Suppressor macrophage treated with lipopolysaccharide for 1 hour (primary cell): ENCODE data around the gene MFF.

ENCODE experiments used
- DNase-seq, 3 donors: peaks; one replicate each; pipeline ENCODE4 v3.0.0-alpha.2; 2020 to 2022

MFF gene

GRCh38 chr2:227324995-227325838 is at the start of gene MFF:
MFF (plus strand) TSS chr2:227325251; CDS start chr2:227330666, 5,415 bp downstream.
- peak; percentile 95 to 97 (median 96) for DNase-seq

GRCh38 chr2:227280895-227281294 is 44.2 kb upstream of the MFF start:
- no peak for DNase-seq

GRCh38 chr2:227285741-227286236 is 39.3 kb upstream of the MFF start:
- no peak for DNase-seq

GRCh38 chr2:227287771-227288170 is 37.3 kb upstream of the MFF start:
- DNase-seq, result no peak

GRCh38 chr2:227292314-227292713 is 32.7 kb upstream of the MFF start:
- no peak for DNase-seq

- DNase-seq, result no peak
These were observed 31.5 kb upstream of the MFF start for GRCh38 chr2:227293531-227293930.

- no peak for DNase-seq
These were observed 29.2 kb upstream of the MFF start for GRCh38 chr2:227295806-227296205.

GRCh38 chr2:227296671-227297405 is 28.2 kb upstream of the MFF start:
- DNase-seq, result no peak

GRCh38 chr2:227301523-227301922 is 23.5 kb upstream of the MFF start:
- DNase-seq, result no peak

GRCh38 chr2:227308784-227309183 is 16.3 kb upstream of the MFF start:
- DNase-seq, result no peak

- DNase-seq, result no peak
These were observed 14.3 kb upstream of the MFF start for GRCh38 chr2:227310756-227311110.

GRCh38 chr2:227311861-227312506 is 13.1 kb upstream of the MFF start:
- DNase-seq, result no peak

- no peak for DNase-seq
These were observed 12.5 kb upstream of the MFF start for GRCh38 chr2:227312579-227312978.

GRCh38 chr2:227313310-227313709 is 11.7 kb upstream of the MFF start:
- DNase-seq, result no peak

- no peak for DNase-seq
These were observed 7.2 kb upstream of the MFF start for GRCh38 chr2:227317834-227318233.

GRCh38 chr2:227320305-227321094 is 4.6 kb upstream of the MFF start:
- no peak for DNase-seq

GRCh38 chr2:227322530-227323205 is 2.4 kb upstream of the MFF start:
- DNase-seq, result no peak

GRCh38 chr2:227323818-227324217 is 1.2 kb upstream of the MFF start:
- no peak for DNase-seq

- peak in 2 of 3 donors; percentile 4 to 23 for DNase-seq
These were observed 433 bp upstream of the MFF start for GRCh38 chr2:227324642-227324994.

GRCh38 chr2:227325839-227326195 is 766 bp downstream of the MFF start:
- peak; percentile 29 to 50 (median 37) for DNase-seq

GRCh38 chr2:227326783-227327182 is 1.7 kb downstream of the MFF start:
- DNase-seq, result no peak

- DNase-seq, result peak in 1 of 3 donors; percentile 9
These were observed 10.7 kb downstream of the MFF start for GRCh38 chr2:227335713-227336112.
